ENCODE measurements around the gene OTOS.

The OTOS gene

GRCh38 chr2:240140511-240140910 lies at the start of gene OTOS:
OTOS (minus strand) TSS chr2:240140658; CDS start chr2:240140326, 332 bp downstream.
- DNase-seq: no peak

DNA sequence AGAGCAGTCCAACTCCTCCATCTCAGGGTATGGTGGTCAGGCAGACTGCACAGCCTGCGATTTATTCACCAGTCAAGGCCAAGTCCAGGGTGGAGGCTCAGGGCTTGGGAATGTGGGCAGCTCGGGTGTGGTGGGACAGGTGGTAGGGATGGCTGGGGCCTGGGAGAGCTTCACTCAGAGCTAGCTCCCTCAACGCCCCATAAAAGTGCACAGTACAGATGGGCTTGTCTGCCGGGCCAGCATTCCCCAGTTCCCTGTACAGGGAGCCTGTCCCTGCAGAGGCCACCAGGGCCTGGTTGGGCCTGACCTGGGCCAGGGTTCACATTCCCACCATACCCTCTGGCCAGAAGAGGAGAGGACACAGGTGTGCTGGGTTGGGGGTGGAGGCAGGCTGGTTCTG lies 49.2 kb upstream of the OTOS start:
- DNase-seq: no peak

DNA sequence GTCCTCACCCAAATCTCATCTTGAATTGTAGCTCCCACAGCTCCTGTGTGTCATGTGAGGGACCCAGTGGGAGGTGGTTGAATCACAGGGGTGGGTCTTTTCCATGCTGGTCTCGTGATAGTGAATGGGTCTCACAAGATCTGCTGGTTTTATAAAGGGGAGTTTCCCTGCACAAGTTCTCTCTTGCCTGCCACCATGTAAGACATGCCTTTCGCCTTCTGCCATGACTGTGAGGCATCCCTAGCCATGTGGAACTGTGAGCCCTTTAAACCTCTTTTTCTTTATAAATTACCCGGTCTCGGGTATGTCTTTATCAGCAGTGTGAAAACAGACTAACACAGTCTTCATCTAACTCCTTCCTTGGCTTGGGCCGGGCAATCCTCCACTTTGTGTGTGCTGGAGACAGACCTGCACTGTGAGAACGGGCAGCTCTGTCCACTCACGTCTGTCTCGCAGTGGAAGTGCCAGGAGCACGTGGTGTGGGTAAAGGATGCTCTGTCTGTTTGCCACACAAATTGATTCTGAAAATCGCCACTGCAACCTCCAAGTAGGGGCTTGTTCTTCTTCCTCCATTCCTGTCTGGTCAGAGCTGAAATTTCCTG lies 47.6 kb upstream of the OTOS start:
- DNase-seq: no peak

- DNase-seq: no peak
Observed at GRCh38 chr2:240186191-240186725, 45.8 kb upstream of the OTOS start.

DNA sequence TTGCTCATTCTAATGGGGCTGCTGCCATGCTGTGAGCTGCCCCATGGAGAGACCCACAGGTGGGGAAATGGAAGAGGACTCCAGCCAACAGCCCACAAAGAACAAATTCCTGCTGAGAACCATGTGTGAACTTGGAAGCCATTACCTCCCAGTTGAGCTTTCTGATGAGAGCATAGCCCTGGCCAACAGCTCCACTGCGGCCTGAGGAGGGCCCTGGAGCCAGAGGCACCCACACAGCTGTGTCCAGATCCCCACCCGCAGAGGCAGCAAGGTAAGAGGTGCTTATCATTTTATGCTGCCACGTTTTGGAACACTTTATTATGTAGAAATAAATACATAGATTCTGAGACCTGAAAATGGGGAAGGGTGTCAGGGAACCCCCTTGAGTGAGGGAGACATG lies 44.2 kb upstream of the OTOS start:
- DNase-seq: no peak

DNA sequence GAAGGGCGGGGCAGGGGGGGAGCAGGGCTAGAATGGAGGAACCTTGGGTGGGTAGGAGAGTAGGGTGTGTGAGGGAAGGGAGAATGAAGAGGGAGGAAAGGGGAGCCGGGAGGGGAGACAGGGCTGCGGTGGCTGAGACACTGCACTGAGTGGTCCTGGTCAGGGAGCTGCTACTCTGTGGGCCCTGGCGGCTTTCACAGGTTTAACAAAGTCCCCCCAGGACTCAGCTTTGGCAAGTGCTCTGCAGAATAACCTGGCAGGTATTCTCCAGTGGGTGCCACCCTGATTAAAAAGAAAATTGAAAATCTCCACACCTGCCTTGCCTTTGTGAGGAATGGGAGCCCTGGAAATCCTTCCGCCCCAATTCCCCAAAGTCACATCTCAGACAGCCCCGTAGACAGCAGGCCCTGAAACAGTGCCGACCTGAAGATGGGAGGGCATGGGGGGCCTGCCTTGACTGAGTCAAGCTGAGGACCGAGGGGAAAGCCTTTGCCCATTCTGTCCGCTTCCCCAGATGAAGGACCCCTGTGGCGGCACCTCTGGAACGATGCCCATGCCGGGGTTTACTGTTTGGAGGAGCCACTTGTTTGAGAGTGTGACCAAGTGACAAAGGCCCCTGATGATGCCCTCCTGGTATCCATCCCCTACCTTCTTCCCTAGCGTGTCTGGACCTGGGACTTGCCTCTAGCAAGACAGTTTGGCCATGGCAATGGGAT lies 43.6 kb upstream of the OTOS start:
- DNase-seq: no peak

DNA sequence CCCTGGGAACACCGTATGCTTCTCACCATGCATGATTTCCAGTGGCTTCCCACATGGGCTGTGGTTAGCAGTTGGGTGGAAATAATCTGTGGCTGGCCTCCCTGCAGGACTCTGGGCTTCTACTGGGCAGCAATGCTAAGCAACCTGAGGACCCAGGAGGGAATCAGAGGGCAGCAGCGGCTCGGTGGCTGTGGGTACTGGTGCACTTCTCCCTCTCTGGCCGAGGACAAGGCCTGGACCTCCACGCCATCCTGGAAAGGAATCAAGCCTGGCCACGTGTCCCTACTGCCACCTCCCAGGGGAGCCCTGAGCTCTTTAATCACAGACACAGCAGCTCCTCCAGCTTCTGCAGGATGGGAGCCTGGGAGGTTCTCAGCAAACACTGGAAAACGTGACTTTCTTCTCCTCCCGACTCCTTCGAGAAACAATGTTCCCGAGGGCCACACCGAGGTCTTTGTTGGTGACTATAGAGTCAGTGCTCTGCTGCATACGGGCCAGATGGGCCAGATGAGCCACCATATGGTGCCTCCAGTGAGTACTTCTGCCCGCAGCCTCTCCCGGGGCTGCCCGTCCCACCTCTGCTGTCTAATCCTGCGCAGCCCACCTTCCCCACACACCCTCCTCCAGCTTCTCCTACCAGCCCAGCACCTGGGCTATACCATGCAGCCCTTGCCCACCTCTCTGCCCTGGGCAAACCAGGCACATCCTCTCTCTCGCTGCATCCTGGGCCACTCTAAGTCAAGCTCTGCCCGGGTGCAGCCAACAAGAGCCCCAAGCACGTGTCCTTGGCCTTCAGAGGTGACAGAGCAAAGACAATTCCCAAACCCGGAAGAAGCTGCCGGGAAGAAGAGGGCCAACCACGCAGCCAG lies 42.8 kb upstream of the OTOS start:
- DNase-seq: no peak

GRCh38 chr2:240182476-240182875 lies 42.0 kb upstream of the OTOS start:
- DNase-seq: no peak

DNA sequence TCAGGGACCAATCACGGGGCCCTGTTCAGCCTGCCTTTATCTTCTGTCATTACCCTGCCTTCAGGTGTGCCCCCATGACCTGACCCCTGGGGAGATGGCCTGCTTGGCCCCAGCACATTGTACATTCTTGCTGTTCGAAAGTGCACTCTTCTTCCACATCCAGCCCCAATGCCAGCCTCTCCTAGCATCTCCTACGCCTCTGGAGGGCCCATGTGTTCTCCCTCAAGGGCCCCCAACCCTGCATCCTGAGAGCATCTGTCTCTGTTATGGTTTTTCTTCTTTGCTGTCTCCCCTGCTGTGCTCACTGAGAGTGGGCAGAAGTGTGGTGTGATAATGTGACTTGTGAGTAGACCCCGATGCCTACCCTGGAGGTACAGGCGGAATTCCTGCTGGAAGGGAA lies 41.5 kb upstream of the OTOS start:
- no peak for DNase-seq

GRCh38 chr2:240179941-240180666 lies 39.6 kb upstream of the OTOS start:
- DNase-seq: no peak

- no peak for DNase-seq
Observed at GRCh38 chr2:240179186-240179815, 38.8 kb upstream of the OTOS start.

DNA sequence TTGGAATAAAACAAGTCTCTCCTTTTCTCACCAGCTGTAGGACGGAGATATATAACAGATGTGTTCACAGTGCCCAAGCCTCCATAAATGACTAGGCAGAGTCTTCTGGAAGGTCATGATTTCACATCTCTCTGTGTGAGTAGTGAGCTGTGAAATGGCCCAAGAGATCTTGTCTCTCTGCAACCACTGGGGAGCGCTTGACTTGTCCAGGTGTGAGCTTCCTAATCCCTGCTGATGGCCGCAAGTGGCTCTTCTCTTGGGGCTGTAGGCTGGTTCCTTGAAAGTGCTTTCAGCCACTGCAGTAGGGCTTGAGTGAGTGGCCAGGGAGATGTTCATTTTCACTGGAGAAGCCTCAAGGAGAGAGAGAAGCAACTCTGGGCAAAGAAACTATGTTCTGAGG lies 38.1 kb upstream of the OTOS start:
- no peak for DNase-seq

DNA sequence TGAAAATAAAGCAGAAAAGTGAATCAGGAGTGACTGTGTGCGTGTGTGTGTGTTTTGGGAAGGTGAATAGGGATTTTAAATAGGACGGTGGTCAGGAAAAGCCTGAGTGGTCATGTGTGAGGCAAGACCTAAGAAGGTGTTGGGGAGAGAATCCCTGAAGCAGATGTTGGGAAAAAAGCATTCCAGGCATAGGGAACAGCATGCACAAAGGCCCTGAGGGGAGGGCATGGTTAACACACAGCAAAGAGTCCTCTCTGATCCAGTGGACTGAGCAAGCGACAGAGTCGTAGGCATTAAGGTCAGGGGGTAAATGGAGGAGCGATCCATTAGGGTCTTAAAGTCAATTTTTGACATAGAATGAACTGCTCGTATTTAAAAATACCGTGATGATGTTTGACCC lies 34.0 kb upstream of the OTOS start:
- DNase-seq: no peak

GRCh38 chr2:240172071-240172895 lies 31.8 kb upstream of the OTOS start:
- no peak for DNase-seq

GRCh38 chr2:240170883-240171282 lies 30.4 kb upstream of the OTOS start:
- DNase-seq: no peak

GRCh38 chr2:240170354-240170735 lies 29.9 kb upstream of the OTOS start:
- DNase-seq: no peak

- DNase-seq: no peak
Observed at GRCh38 chr2:240169486-240170353, 29.3 kb upstream of the OTOS start.

DNA sequence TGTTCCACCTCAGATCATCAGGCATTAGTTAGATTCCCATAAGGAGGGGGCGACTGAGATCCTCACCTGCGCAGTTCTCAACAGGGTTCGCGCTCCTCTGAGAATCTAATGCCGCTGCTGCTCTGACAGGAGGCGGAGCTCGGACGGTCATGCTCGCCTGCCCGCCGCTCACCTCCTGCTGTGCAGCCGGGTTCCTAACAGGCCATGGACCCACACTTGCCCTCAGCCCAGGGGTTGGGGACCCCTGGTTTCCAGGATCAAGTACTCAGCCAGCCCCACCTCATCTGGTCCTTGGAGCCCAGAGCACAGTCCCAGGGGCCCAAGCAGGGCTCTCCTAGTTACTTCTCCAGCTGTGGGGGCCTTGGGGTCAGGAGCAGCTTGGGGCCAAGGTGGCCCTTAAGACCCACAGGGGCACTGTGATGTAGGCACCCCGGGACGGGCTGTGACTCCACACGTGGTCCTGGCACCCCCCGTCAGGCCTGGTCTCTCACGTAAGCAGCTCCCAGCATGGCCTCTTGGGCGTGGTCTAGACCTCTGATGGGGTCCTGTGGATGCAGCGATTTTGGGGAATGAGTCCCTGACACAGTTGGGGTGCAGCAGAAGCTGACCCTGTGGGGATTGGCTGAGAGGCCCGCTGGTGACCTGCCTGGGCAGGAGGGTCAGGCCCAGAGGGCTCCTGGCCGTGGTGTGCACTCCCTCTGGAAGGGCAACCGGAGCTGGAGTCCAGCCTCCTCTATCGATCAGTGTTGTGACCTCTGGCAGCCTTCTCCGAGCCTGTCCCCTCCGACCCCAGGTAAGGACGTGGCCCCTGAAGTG lies 28.3 kb upstream of the OTOS start:
- no peak for DNase-seq

DNA sequence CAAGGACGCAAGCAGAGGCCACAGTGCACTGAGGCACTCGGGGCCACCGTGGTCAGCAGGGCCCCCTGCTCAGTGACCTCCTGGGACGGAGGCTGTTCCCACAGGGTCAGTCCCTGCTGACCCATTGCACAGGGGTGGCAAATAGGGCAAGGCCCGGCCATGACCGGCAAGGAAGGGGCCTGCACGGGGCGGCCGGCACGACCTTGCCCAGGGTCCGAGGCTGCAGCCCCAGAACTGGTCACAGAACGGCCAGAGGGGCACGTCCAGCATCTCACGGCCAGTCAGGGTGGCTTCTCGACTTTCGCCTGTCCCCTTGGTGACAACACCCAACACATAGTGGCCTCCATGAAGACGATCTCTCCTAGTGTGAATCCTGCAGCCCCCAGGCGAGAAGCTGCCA lies 27.6 kb upstream of the OTOS start:
- DNase-seq: no peak

- no peak for DNase-seq
Observed at GRCh38 chr2:240167588-240167880, 27.1 kb upstream of the OTOS start.
